HG03354 (cell line): ENCODE measurements around the gene SRGN.
"Not testable (repeated sequence)": the region's sequence is repeated elsewhere in the genome, so short reads cannot be mapped to it uniquely, and the experiment has no call there.

Experiments
- ATAC-seq: cut with Tn5 transposase; IDR thresholded peaks from one replicate; pipeline ENCODE4 v1.9.1; 2021; ENCODE audit warnings: mild to moderate bottlenecking; ENCODE audit not compliant: unreplicated experiment, poor library complexity, severe bottlenecking

SRGN gene, protein sequence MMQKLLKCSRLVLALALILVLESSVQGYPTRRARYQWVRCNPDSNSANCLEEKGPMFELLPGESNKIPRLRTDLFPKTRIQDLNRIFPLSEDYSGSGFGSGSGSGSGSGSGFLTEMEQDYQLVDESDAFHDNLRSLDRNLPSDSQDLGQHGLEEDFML

DNA sequence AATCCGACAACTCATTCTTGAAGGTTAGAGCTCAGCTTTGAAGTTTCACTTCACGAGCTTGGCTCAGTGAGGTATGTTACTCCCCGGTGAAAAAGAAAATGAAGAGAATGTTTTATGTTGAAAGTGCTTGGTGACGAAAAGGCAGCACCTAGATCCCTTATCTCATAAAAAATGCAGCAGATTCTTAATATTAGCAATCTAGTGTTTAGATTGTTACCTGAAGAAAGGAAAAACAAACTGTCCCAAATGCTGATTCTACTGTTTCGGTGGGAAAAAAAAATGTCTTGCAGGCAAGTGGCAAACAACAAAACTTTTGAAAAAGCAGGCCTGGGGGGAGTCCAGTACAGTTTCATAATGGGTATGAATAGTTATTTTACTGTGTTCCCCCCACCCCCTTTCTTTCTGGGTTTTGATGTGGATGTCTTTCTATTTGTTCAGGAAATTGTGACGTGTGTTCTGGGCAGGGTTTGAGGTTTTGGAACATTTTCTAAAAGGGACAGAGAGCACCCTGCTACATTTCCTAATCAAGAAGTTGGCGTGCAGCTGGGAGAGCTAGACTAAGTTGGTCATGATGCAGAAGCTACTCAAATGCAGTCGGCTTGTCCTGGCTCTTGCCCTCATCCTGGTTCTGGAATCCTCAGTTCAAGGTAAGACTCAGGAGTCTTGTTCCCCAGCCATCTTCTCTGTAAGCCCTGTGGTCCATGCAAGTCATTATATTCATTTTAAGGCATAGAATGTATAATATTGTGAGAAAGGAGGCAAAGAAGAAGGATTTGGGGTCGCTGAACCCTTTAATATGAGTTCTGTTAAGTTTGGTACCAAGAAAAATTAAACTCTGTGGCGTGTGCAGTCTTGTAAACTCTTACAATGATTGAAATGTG lies at the start of gene SRGN:
SRGN (plus strand) TSS at position 514 of the 881 bp plus-strand sequence; CDS start at position 569, 55 bp downstream.
- ATAC-seq, result peak; percentile 56

DNA sequence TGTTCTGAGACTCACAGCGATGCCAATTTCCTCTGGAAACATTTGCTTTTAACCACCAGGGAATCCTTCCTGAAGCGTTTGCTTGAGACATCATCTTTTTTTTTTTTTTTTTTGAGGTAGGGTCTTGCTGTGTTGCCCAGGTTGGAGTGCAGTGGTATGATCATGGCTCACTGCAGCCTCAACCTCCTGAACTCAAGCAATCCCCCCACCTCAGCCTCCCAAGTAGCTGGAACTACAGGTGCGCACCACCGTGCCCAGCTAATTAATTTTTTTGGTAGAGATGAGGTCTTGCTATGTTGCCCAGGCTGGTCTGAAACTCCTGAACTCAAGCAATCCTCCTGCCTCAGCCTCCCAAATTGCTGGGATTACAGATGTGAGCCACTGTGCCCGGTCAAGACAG lies 47.0 kb upstream of the SRGN start:
- ATAC-seq, result not testable (repeated sequence)

DNA sequence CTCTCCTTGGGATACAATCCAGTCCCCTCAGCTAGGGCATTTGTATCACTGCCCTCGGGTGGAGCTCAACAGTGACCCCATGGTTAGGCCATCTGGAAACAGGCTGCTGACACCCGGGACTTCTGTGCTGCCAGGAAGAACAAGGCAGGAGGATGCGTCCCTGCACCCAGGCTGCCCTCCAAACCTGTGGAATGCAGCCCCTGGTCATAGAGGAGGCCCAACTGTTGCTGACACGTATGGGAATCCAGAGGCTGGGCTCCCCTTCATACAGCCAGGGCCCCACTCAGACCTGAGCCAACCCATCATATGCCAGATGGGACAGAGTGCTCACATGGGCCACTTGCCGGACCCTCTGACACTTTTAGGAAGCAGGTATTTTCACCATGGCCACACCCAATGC lies 45.5 kb upstream of the SRGN start:
- ATAC-seq, result no peak

DNA sequence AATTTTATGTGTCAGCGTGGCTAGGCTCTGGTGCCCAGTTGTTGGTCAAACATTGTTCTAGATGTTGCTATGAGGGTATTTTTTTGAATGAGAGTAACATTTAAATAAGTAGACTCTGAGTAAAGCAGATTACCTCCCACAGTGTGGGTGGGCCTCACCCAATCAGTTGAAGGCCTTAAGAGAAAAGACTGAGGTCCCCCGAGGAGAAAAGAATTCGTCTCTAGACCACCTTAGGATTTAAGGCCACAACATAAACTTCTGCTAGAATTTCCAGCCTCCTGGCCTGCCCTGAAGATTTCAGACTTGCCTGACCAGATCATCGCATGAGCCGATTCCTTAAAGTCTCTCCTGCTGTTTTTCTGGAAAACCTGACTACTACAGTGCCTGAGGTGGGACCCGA lies 45.1 kb upstream of the SRGN start:
- ATAC-seq, result no peak

DNA sequence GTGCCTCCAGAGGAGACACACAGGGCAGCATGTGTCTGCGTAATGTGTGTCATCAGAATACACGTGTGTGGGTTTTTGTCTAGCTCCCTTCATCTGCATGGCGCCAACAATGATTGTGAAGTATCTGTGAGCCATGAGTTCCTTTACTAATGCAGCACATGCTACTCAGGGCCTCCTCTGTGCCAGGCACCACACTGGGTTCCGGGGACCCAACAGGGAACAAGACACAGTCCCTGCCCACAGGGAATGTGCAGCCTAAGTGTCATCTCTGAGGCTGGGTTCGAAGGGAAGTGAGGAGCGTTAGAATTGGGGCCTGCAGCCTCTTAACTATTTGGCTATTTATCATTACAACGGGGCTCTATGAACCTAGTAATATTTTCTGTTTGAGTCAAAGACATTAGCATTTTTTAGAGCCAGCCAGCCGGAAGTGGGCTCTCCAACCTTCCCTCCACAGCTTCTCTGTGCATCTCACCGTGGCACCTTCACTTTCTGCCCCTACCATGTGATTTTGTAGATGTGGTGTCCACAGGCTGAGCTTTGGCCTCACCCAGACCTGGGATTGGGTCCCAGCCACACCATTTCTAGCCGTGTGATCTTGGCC lies 43.9 kb upstream of the SRGN start:
- peak; percentile 61 for ATAC-seq

DNA sequence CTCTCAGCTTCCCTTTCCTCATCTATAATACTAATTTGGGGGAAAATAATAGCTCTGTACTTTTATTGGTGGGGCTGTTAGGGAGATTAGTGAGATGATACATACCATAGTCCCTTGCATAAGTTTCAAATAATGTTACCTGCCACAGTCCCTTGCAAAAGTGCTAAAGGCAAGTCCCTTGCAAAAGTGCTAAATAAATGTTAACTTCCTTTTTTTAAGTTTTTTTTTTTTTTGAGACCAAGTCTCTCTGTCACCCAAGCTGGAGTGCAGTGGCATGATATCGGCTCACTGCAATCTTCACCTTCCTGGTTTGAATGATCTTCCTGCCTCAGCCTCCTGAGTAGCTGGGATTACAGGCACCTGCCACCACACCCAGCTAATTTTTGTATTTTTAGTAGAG lies 43.4 kb upstream of the SRGN start:
- ATAC-seq, result no peak

DNA sequence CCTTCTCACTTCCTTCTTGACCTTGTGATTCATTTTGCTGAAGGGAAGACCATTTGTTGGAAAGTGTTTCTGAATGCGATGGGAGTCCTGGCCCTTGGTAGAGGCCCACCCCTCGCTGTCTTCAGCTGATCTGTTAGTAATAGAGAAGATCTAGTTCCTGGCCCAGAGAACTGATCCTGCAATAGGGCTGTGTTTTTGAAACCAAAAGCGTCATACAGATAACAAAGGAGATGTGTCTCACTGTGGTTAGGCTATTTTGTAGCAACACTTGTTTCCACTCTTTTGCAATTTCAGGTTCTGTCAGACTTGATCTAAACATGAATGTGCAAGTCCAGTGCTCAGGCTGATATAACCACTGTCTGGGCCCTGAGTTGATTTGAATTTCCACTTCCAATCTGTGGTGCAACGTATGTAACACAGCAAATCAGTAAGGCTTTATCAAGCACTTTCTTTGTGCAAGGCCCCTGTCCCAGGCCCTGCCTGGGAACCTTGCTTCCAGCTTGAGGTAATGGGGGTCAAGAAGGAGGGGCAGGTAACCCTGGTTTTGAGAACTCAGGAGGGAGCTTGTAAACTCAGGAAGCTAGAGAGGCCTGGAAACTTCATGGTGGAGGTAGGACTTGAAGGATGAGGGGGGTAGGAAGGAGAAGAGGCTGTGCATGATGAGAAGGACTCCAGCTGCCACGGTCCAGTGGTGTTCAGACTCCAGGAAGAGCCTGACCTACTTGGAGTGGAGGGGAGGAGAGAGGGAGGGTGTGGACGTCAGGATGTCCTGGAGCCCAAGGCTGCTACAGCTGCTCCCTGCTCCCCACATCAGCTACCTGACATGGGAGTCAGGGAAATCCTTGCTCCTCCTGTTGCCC lies 42.2 kb upstream of the SRGN start:
- ATAC-seq, result peak; percentile 63

DNA sequence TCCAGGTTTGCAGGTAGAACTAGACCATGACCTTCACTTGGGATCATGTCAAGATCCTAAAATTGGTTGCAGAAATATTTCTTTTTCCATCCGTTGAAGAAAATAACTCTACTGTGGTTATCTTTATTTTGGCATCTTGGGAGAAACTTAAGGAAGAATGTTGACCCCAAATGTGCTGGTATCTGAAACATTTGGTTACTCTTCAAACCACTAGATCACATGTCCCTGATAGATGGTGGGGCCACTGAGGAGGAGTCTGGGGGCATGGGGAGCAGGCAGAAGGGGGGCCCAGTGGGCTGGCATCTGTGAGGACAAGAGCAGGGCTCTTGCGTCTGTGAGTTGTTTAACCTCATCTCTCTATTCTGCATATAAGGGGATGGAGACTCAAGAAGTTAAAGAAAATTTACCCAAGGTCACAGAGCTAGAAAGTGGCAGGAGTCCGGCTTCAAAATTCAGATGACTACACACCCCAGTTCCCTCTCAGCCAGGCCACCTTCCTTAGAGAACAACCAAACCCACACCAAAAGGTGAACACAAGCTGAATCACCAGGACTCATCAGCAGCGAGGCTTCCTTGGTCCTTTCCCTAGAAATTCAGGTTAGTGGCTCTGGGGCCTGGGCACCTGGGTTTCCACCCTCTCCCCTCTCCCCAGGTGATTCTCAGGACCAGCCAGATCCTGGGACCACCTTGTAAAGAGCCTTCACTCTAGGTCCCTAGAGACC lies 40.6 kb upstream of the SRGN start:
- no peak for ATAC-seq

DNA sequence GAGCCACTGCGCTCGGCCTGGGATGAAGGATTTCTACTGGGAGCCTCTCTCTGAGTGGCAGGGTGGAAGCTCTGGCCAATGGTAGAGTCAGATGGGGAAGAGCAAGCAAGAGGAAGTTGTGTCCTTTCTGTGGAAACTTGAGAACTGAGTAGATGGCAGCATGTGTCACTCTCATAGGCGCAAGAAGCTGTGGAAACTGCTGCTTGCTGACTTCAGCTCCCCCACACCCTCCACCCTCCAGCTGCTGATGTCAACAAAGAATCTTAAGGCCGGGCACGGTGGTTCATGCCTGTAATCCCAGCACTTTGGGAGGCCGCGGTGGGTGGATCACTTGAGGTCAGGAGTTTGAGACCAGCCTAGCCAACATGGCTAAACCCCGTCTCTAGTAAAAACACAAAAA lies 39.8 kb upstream of the SRGN start:
- ATAC-seq, result no peak

DNA sequence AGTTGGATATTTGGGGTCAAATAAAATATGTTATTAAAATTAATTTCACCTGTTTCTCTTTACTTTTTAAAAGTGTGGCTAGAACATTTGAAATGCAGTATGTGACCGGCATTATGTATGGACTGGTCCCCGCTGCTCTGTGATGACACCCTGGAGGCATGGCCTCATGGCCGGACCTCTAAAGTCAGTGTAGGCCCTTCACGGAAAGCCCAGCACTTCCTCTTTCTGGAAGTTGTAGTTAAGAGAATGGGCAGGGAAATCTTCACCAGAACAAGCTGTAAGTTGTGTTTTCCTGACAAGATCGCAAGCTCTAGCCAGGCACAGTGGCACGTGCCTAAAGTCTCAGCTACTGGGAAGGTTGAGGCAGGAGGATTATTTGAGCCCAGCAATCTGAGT lies 38.3 kb upstream of the SRGN start:
- ATAC-seq, result no peak

DNA sequence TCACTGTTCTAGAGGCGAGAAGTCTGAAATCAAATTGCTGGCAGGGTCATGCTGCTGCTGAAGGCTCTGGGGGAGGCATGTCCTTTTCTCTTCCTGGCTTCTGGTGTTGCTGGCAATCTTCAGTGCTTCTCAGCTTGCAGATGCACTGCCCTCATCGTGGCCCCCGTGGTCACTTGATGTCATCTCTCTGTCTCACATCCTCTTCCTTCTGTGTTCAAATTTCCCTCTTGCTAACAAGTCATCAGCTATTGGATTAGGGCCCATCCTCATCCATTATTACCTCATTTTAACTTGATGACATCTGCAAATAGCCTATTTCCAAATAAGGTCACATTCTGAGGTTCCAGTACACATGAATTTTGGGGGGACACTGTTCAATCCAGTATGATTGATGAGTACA lies 36.6 kb upstream of the SRGN start:
- no peak for ATAC-seq

DNA sequence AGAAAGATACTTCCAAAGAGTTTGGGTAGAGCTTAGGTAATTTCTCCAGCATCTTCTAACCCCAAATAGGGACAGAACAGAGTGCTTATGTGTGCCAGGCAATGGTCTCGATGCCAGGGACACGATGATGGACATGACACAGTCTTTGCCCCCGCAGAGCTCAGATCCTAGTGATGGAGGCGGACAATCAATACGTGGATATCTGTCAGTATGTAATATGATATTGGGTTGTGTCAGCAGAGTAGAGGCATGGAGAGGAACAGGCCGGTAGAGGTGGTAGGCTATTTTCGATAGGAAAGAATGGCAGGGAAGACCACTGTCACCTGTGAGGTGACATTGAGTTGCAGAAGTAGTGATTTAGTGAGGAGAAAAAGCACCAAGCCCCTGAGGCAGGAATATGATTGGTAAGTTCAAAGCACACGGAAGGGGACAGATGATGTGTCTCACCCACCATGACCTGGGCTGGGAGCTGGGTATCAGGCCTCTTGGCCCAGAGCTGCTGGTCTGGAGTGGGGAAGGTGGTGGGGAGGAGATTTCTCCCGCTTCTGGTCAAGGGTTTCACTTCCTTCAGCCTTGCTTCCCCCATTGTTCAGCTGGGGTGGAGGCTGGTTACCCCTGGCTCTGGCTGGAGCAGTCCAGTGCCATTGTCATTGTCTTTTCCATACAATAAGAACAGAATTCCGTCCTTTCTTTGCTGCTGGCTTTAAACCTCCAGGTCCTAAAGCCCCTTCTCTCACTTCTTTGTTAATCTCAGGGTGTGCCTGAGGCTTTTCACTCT lies 36.0 kb upstream of the SRGN start:
- no peak for ATAC-seq

DNA sequence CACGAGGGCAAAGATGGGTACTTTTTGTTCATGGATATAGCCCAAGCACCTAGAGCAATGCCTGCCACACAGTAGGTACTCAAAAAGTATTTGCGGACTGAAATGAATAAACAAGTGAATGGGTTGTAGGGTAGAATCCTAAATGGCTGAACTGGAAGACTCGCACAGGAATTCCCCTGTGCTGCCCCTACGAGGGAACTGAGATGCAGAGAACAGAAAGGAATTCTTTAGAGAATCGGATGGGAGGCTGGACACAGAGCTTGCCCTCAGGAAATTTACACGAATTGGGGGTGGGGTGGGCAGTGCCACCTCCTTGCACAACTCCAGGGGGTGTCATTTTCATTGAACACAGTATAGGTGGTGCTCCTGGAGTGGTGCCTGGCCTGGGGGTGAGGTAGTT lies 35.2 kb upstream of the SRGN start:
- no peak for ATAC-seq

DNA sequence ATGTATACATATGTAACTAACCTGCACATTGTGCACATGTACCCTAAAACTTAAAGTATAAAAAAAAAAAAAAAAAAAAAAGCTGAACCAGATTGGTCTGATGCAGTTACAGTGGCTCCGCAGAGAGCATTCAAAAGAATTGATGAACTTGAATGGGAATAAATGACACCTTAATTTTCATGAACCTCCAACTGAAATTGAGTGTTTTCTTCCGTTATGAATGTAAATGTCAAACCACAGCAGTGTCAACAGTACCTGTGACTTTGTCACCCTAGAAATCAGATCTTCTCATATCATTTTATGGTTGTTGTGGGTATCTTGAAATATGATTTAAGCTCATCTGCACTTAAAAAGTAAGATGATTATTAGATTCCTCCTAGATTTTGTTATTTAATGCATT lies 32.7 kb upstream of the SRGN start:
- ATAC-seq, result no peak

DNA sequence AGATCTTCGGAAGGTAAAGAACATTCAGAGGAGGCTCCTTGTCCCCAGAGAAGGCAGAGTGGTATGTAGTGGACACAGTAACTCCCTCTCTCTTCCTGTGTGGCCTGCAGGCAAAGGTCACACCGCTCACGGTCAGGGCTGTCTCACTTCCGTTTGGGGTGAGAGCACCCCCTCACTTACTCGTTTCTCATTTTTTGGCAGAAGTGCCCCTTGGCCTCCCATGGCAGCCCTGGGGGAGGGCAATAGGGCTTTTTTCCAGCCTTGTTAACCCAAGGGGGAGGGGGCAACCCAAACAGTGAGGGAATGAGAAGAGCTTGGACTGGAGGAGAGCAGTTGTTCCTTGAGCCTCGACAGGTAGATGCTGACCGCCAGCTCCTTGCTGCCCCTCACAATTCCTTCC lies 31.8 kb upstream of the SRGN start:
- no peak for ATAC-seq

DNA sequence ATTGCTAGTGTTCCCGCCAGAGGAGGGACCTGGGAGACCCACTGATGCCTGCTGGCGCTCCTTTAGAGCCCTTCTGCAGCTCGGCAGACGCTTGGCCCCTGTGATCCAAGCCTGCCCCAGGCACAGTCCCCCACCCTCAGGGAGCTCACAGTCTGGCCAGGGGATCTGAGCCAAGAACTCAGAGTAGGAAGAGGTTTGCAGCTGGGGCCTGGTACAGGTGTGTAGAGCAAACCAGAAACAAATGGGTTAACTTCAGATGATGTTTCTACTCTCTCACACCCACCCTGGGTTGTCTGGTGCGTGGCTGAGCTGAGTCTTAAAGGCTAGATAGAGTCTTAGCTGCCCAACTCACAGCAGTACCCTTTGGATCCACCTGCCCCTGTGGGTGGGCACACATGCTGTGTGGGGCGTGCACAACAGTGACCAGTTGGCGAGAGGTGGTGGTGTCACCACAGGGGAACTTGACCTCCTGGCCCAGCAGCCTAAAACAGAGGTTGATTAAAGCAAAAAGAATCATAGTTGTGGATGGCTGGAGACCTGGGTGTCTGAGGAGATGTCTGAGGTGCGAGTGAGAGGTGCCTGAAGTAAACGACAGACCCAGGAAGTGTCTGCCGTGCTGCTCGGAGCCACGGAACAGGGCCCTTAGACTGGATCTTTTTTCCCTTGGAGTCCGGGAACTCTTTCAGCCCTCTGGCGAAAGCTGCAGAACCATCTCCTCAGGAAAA lies 31.2 kb upstream of the SRGN start:
- ATAC-seq, result no peak

DNA sequence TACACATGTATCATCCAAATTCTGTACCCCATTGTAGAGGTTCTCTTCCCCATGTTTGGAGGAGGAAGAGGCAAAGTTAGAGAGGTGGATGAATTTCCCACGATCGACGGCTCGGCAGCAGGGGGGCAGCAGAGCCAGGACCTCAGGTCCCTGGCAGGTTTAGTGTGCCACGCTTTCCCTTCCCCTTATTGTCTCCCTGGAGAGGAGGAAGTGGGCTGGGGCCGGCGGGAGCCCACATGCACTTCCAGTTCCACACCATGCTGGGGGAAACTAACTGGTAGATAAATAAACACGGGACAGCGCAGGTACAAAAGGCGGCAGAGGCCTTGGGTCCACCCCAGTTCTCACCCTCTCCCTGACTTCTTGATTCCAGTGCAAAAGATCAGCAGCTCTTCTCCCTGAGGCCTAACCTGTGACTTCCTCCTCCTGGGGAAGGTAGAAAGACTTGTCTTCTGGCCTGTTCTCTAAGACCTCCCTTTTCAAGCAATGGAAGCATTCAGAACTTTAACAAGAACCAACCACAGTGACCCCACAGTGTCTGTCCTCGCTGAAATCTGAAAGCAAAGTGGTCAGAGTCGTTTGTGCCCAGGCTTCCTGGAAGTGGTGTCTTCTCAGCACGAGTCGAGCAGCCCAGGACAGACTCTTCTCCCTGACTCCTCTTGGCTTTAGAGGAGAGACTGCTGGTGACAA lies 30.5 kb upstream of the SRGN start:
- ATAC-seq, result no peak

DNA sequence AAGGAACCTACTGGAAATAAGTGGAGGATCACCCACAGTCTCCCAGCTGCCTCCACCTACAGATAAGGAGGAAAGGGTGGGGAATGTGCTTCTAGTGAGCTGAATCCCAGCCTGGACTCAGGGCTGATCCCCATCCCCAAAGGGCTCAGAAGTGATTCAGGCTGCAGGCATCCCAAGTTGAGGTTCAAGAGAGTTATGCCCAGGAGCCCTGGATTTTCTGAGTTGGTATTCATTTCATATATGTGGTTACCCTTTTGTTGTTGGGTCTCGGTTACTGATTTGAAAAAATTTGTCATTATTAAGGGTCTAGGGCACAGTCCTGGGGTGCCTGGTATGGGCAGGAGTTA lies 30.0 kb upstream of the SRGN start:
- ATAC-seq, result no peak
